Stimulated activated CD4-positive, alpha-beta T cell treated with anti-CD3 and anti-CD28 coated beads, Interleukin-2, amount 100 ng/mL, for 4 hours (primary cell): Measurements from ENCODE around the gene APOA4.

ENCODE experiments used
- DNase-seq: peaks from one replicate; pipeline ENCODE4 v3.0.0-alpha.2; 2020; ENCODE audit warnings: low read depth

Gene APOA4

DNA sequence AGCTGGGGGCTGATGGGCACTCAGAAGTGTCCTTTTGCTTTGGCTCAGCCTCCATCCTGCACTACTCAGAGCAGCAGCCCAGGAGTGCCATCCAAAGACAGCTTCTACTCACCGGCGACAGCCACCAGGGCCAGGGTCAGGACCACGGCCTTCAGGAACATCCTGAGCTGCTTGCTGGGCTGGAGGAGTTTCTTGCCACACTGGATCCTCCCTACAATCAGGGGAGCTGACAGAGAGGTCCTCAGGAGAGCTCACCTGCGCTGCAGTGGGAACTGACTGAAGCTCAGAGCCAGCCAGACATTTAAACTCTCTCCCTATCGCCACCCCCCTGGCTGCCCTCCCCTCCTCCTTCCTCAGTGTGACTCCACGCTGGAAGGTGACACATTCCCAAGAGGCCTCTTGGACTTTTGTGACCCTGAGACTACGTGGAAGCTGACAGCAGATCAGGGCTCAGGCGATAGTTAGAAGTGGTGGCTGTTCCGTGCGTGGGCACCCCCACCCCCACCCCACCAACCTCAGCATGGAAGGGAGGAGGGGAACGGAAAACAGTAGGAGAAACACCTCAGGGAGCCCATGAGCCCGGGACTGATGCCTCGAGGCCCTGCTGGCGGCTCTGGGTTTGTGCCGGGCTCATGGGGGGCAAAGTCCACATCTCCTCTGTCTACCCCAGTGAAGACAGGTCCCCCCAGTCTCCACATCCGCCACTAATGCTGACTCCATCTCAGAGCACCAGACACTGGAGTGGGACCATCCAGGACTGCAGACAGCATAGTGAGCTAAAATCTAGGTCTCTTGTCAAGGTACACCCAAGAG is at the start of gene APOA4:
TSS of gene APOA4 (minus strand) at position 274 of the 813 bp plus-strand sequence. CDS start at position 161, 113 bp downstream.
- no peak for DNase-seq

DNA sequence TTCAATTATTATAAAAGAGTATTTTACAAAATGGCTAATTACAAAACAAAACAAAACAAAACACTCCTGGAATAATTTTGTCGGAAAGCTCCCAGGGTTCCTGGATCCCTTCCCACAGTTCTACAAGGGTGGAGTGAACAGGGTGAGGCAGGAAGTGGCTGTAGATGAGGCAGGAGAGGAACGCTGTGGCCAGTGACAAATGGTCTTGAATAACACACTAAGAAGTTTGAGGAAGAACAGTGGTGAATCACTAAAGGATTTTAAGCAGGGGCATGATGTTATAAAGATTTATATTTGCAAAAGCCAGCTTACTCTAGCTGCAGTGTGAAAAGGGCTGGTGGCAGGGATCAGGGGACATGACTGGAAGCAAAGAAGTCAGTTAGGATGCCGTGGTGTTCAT is 48.1 kb upstream of the APOA4 start:
- no peak for DNase-seq

DNA sequence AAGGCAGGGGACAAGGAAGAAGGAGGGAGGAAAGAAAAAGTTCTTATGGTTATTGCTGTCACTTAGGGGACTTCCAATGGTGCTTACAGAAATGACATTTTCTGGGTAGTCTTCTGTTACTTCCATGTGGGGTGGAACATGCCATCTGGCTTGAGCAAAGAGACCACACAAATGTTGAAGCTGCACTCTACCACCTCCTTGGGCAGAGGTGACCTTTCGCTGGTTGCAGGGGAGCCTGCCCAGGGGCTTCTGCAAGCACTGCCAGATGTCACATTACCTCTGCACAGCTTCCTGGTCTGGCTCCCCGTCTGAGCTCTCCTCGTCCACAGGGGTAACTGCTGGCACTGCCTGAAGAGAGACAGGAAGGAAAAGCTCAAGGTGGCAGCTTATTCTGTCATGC is 47.0 kb upstream of the APOA4 start:
- no peak for DNase-seq

DNA sequence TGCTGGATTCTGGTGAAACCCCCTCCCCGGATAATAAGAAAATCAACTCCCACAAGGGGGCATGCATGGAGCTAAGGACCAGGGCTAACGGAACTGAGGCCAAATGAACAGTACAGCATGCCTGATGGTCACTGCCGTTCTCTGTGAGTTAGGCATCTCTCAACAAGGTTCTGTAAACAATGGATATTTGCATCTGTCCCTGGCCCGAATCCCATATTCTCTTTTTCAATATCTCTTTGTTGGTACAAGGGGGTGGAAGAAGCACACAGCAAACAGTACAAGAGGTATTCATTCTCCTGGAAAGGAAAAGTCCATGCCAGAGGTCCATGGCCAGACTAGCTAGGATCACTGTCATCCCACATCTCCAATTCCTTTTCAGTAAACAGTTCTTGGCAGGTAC is 46.5 kb upstream of the APOA4 start:
- no peak for DNase-seq

DNA sequence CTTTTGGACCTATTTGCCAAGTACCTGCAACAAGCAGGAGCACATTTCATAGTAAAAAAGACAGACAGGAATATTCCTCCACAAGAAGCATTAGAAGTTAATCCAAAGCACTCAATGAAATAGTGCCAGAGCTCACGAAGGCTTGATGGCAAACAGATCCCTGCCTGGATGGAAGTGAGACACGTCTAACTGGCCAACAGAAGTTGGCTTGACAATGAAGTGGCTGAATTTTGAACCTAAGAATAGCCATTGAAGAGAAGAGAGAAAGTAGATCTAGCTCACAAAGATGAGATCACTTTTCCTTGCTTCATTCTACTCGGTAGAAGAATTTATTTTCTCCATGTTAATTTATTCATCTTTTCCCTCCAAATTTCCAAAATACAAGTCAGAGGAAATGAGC is 45.0 kb upstream of the APOA4 start:
- no peak for DNase-seq

DNA sequence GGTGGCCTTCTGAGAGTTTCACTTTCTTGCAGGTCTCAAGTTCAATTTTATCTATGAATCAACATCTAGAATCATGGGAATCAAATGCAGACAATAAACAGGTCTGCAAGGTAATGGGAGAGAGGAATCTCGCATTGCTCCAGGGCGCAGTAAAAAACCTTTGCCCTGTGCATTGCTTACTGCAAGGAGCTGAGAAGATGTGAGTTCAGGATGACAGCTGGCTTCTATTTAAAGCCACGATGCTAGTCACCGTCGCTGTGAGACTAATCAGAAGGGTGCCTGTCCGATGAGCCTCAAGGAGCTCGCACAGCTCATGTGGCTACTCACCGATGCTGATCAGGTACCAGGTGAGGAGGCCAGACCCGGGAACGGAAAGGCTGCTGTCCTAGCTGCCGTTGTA is 44.5 kb upstream of the APOA4 start:
- no peak for DNase-seq

DNA sequence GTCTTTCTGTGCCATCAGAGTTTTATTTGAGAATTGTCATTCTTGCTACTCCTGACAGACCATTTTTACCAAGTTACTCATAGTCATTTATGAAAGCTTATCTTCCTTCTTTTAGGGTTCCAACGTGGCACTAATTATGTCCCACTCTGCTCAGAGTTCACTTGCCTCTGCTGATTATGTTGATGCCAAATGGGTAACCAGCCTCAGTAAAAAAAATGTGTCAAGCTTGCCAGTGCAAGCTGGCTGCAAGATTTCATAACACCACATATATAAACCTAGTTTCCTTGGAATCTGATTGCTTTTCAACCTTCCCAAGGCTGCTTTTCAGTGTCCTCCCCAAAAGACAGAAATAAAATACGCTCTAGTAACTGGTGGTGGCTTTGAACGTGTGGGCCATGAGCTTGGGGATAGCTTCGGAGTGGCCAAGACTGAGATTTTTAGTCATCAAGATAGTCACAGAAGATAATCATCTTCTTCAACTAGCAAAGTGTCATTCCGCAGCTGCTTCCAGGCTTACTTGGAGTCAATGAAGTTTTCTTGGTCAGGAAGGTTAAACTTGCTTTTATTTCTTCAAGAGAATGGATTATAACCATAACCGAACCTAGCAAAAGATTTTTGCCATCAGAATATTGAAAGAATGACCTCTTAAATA is 43.8 kb upstream of the APOA4 start:
- no peak for DNase-seq

DNA sequence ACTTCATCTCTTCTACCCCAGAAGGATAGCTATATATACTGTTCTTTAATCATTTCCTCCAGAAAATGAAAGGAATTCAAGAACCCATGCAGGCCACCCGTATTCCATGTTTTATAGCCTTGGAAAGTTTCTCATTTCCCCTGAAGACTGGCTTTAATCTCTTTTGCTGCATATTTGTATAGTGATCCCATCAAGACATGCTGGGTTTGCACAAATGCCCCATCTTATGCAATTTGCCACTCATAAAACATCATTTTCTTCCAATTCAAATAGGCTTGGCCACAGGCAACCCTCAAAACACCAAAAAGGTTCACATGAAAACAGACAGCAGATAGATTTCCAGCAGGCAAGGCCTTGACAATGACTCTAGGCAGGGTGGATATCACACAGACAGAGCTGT is 42.6 kb upstream of the APOA4 start:
- no peak for DNase-seq

DNA sequence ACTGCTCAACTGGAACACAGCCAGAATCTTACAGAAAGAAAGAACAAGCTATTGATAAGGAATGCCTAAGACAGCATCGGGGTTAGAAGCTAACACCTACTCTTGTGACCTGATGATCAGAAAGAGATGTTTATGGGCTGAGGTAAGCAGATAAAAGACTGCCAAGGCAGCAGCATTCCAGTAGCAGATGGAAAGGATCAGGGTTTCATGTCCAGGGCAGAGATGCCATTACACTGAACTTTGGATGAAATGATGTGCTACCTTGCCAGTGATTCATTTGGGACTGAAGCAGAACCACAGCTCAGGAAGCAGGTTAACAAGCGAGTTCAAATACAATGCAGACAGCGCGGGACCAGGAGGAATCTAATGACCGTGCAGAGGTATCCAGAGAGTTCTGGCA is 41.4 kb upstream of the APOA4 start:
- DNase-seq, result no peak

DNA sequence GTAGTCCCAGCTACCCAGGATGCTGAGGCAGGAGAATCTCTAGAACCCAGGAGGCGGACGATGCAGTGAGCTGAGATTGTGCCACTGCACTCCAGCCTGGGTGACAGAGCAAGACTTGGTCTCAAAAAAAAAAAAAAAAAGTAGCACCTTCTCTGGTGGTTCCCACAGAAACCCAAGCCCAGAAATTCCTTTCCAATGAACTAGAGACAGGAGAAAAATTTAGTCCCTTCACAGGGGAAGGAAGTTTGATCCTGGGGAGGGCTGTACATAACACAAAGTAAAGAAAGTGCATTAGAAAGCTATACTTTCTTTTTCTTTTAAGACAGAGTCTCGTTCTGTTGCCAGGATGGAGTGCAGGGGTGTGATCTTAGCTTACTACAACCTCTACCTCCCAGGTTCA is 39.8 kb upstream of the APOA4 start:
- DNase-seq, result no peak

DNA sequence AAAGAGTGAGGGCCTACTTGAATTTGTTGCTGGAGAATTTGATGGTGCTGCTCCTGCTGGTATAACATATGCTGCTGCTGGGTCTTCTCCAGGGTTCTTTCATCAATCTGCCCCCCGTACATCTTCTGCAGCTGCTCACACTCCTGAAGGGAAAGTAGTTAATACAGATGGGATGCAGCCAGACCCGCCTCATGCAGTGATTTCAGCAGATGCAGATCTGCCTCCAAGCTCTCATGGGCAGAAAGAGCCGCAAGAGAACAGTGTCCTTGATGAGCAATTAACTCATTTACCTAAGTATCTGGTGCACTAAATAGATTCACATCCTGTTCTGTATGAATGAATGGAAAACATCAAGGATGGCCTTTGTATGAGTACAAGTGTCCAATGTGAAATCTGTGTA is 39.1 kb upstream of the APOA4 start:
- no peak for DNase-seq

DNA sequence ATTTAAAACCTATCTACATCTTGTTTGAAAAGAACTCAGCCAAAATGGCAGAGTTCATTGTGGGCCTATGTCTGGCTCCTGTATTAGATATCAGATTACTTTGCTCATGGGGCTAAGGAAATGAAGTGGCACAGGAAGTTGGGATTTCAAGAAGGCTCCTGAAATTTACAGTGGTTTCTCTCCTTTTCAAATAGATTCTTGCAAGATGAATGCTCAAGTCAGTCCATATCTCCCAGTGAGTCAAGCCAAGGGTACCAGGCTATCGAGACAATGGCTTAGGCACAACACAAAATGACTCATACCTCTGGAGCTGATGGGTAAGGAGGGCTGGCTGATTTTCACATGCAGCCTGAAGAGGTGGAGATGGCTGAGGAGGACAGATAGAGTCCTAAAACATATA is 38.4 kb upstream of the APOA4 start:
- no peak for DNase-seq

DNA sequence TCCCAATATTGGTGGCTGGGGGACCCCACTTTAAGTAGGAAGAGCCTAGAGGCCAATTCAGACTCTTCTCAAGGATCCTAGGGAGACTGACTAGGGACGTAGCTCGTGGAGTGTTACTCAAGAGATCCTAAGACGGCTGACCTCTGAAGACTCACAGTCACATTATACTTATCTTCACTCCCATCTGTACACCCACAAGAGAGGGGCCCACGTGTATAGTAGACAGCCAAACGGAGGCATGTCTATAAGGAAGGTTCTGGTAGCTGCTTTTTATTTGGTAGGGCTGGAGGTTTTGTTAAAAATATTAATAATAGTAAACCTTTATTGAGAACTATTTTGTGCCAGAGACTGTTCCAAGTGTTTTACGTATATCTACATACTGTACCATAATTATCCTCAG is 37.2 kb upstream of the APOA4 start:
- DNase-seq, result no peak

DNA sequence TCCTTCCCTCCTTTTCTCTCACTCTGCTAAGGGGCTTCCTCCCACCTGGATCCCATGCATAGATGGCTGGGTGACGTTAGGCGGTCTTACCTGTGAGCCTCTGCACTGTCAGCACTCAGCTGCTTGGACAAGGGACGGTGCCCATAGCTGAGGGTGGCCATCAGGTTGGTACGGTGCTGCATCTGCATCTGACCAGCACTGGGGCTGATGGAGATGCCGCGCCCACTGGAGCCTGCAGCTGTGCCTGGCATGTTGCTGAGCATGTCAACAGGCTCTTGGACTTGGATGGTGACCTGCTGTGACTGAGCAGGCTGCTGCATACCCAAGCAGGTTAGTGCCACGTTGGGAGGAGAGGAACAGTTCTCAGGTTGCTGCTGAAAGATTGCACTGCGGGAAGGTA is 36.1 kb upstream of the APOA4 start:
- DNase-seq, result no peak

DNA sequence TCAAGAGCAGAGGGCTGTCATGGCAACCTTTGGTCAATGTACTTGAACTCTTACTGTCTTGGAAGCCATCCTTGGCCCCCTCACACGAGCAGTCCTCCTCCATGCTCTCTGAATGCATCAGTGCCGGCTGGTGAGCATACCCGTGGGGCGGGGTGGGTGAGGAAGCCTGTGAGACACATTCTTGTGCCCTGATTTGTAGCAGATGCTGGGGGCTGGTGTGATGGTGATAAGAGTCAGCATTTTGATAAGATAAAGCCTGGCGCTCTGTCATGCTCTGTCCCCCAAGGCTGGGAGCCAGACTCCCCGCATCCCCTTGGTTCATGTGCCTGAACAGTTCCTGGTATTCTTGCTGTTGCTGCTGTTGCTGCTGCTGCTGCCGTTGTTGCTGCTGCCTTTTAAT is 34.8 kb upstream of the APOA4 start:
- no peak for DNase-seq

DNA sequence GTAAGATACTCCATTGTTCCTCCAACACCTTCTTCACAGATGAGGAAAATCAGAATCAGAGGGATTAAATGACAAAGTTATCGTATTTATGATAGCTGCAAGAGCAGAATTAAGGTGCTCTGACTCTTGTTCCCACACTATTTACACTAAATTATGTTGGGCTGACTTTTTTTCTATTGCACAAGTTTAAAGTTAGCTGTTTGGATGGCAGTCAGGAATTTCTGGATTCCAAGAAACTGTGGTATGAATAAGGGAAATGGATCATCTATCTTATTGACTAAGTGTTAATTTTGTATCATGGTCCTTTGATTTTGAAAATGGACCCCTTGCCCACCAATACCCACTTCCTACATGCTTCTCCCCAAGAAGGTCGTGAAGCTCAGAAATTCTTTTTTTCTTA is 34.2 kb upstream of the APOA4 start:
- no peak for DNase-seq

DNA sequence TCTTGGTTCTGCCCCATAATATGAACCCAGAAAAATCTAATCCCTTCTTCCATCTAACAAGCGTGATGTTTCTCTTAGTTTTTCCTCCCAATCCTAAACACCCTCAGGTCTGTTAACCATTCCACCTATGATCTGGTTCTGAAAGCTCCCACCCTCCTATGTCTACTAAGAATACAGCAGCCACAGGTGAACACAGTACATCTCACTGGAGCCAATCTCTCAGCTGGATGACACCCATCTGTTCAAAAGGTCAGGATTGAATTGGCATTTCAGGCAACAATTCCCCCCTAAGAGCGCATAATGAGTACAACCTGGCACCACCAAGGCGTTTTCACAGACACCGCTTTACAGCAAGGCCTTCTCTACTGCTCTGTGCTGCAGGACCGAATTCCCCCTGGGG is 33.3 kb upstream of the APOA4 start:
- no peak for DNase-seq

DNA sequence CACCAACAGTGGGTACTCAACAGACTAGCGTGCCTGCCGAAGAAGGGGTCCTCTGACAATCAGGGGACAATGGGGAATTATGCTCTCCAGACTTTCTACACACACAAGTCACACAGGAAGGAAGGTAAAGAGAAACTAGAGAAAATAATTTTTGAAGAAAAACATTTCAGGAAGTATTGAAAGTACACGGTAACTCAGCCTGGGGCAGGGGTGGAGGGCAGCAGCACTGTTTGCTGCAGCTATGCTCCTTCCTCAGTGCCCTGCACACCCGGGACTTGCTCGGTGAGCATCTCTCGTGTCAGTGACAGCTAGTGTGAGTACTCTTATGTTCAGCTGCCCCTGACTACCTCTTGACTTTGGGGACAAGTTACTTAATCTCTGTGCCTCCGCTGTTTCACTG is 32.3 kb upstream of the APOA4 start:
- no peak for DNase-seq

DNA sequence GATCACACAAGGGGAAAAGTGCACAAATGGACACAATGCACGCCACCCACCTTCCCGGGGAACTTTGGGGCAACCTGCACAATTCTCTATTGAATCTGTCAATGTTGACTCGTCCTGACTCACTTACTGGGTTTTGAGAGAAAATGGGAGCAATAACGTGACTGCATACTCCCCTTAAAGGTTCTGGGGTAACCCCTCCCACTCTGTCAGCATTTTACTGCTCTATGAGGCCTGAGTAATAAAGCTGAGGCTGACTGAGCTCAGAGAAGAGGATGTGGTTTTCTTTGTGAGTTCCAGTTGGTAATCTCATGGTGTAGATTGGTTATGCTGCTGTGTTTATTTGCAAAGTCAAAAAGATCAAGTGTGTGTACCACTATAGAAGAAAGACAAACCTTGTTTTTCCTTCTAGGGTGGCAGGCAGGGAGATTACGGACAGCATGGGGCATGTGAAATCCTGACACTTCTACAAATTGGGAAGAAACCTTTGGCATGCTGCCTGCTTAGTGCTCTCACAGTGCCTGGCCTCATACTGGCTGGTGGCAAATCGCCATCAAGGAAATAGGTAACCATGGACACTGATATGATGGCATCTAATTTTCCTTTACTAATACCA is 30.5 kb upstream of the APOA4 start:
- DNase-seq, result peak; percentile 53

DNA sequence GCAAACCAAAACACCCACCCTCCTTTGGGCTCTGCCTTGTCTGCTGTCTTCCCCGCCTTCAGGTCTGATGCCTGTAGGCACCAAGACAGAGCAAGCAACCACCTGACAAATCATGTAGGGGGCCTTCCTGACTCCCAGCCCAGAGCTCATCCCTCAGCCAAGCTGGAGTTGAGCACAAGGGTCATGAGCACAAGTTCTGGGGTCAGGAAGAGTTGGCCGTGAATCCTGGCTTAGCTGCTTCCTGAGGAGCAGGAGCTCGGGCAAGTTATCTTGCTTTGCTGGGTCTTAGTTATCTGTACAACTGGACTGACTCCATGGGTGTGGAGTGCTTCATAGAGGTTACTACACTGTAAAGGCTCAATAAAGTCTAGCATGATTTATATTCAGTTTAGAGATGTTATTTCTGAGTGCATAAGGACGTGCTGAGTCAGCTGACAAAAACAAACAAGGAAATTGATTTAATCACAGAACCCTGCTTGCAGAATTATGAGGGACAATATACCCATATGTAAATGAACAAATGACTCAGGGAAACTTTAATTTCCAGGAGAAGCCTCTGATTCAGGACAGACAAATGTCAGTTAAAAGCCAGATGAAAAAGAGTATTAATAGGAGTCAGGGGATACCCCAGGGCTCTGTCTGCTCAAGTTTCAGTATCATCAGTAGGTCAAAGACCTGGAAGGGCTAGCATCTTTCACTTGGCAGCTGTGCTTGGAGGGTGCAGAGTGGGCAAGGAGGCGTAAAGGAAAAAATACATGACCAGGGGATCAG is 29.3 kb upstream of the APOA4 start:
- no peak for DNase-seq

DNA sequence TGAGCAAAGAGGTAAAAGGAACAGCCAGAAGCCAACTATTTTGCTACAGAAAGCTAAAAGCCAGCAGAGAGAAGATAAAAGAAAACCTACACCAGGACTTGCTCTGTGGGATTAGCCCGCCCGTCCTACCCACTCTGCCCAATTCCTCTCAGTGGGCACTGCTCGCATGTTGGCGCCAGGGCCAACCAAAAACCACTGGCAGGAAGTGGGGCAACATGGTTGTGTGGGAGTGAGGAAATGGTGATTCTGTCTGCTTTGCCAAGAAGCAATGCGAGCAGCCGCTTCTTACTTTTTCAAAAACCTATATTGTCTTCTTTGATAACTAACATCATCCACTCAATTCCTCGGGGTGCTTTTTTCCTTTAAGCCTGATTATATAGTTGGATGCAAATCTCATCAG is 28.5 kb upstream of the APOA4 start:
- DNase-seq, result no peak

DNA sequence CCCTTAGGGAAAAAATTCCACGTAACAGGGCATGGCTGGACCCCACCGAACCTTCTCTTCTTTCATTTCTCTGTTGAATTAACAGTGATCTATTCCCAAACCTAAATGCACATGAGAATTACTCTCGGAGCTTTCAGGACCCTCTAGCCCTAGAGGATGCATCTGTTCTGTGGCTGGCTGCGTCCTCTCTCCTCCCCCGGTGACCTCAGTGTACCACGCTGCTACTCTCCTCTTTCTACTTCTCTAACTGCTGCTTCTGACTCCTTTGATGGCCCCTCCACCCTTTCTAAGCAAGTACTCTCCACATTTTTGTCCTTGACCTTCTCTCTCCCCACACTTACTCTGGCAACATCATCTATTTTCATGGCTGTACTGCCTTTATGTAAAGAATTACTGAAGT is 26.4 kb upstream of the APOA4 start:
- DNase-seq, result no peak

DNA sequence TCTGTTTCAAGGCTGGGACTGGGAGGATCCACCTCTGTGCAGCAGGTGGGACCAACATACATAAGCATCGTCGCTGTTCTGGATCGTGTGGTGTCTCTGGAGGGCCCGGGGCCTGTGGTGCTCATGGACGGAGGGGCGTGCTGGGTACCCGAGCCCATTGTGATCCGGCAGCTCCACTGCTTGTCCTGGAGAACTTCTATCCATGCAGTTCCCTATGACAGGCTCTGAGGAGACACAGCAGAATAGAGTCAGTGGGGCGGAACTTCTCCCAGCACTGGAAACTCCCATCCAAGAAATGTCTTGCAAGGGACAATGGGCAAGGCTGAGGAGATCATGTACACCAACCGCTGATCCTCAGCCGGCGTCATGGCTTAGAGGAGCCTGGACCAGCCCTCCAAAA is 26.0 kb upstream of the APOA4 start:
- no peak for DNase-seq
